ENCODE data around the gene RBP4. TPM values are rescaled to one million over a fixed set of nuclear protein-coding genes. Genes with fewer than 3 reads are reported as not detected.

RBP4 gene
- polyA plus RNA-seq, 1 experiment: not detected

- no peak for TF ChIP-seq CTCF (IDR thresholded peaks at IDR 0.05; ENCODE audit: low read depth, low read length)
- H3K9me3 ChIP-seq (ENCODE audit: control insufficient read depth, insufficient read depth, low read length): no peaks in the 10 kb centered on the region; the same call in 1 of the 2 replicates
- POLR2A ChIA-PET: no interaction called here
- H3K27ac ChIP-seq (ENCODE audit: low read depth, low read length): no peak overlapping the region
- no peak overlapping the region for H3K4me3 ChIP-seq (ENCODE audit: low read depth, low read length)
- CTCF ChIA-PET: no interaction called here
- H3K27me3 ChIP-seq (ENCODE audit: control insufficient read depth, insufficient read depth, low read length): peaks cover 39% of the 10 kb centered on the region
- no peak for DNase-seq (ENCODE audit: low read depth, low spot score)
These were observed 733 bp upstream of the RBP4 start for GRCh38 chr10:93601774-93602162.

- Histone ChIP-seq H3K27me3 (ENCODE audit: control insufficient read depth, insufficient read depth, low read length) (peaks cover 45% of the 10 kb centered on the region), H3K4me3 (ENCODE audit: low read depth, low read length) (no peak overlapping the region), H3K27ac (ENCODE audit: low read depth, low read length) (no peak overlapping the region), H3K9me3 (ENCODE audit: control insufficient read depth, insufficient read depth, low read length) (no peaks in the 10 kb centered on the region; the same call in 1 of the 2 replicates)
- TF ChIP-seq CTCF (IDR thresholded peaks at IDR 0.05; ENCODE audit: low read depth, low read length): no peak
- no peak for DNase-seq (ENCODE audit: low read depth, low spot score)
- ChIA-PET POLR2A (no interaction called here), CTCF (no interaction called here)
These were observed 439 bp downstream of the RBP4 start for GRCh38 chr10:93600446-93601145.

- CTCF ChIA-PET: no interaction called here
These were observed 1.3 kb downstream of the RBP4 start for GRCh38 chr10:93599778-93600177.

GRCh38 chr10:93599335-93599734 lies 1.7 kb downstream of the RBP4 start:
- ChIA-PET POLR2A (no interaction called here), CTCF (no interaction called here)
- no peak overlapping the region for H3K4me3 ChIP-seq (ENCODE audit: low read depth, low read length)
- H3K9me3 ChIP-seq (ENCODE audit: control insufficient read depth, insufficient read depth, low read length): no peaks in the 10 kb centered on the region; the same call in 1 of the 2 replicates
- no peak overlapping the region for H3K27ac ChIP-seq (ENCODE audit: low read depth, low read length)
- TF ChIP-seq CTCF (IDR thresholded peaks at IDR 0.05; ENCODE audit: low read depth, low read length): no peak
- peaks cover 45% of the 10 kb centered on the region for H3K27me3 ChIP-seq (ENCODE audit: control insufficient read depth, insufficient read depth, low read length)
- DNase-seq (ENCODE audit: low read depth, low spot score): no peak

More at GRCh38 chr10:93599778-93600177, 1.3 kb downstream of the RBP4 start:
- no peak for TF ChIP-seq CTCF (IDR thresholded peaks at IDR 0.05; ENCODE audit: low read depth, low read length)
- Histone ChIP-seq H3K27me3 (ENCODE audit: control insufficient read depth, insufficient read depth, low read length) (peaks cover 47% of the 10 kb centered on the region), H3K27ac (ENCODE audit: low read depth, low read length) (no peak overlapping the region), H3K9me3 (ENCODE audit: control insufficient read depth, insufficient read depth, low read length) (no peaks in the 10 kb centered on the region; the same call in 1 of the 2 replicates), H3K4me3 (ENCODE audit: low read depth, low read length) (no peak overlapping the region)
- POLR2A ChIA-PET: no interaction called here
- no peak for DNase-seq (ENCODE audit: low read depth, low spot score)

GRCh38 chr10:93598157-93598556 lies 2.9 kb downstream of the RBP4 start:
- Histone ChIP-seq H3K4me3 (ENCODE audit: low read depth, low read length) (no peak overlapping the region), H3K27me3 (ENCODE audit: control insufficient read depth, insufficient read depth, low read length) (peaks cover 36% of the 10 kb centered on the region), H3K9me3 (ENCODE audit: control insufficient read depth, insufficient read depth, low read length) (no peaks in the 10 kb centered on the region; the same call in 1 of the 2 replicates), H3K27ac (ENCODE audit: low read depth, low read length) (no peak overlapping the region)
- CTCF ChIA-PET: no interaction called here
- no peak for TF ChIP-seq CTCF (IDR thresholded peaks at IDR 0.05; ENCODE audit: low read depth, low read length)
- no peak for DNase-seq (ENCODE audit: low read depth, low spot score)
- POLR2A ChIA-PET: no interaction called here

Data from AG04450 (cell line).